ENCODE data around the gene PSME3IP1.
A peak's percentile ranks its signal among the peaks of the same experiment; 100 is the strongest.

Gene PSME3IP1

GRCh38 chr16:57143149-57143921 lies 42.5 kb downstream of the PSME3IP1 start:
- DNase-seq: no peak

GRCh38 chr16:57141822-57142631 lies 43.8 kb downstream of the PSME3IP1 start:
- no peak for DNase-seq

- DNase-seq: no peak
Measured at GRCh38 chr16:57140931-57141668, 44.7 kb downstream of the PSME3IP1 start.

GRCh38 chr16:57138281-57138935 lies 47.4 kb downstream of the PSME3IP1 start:
- no peak for DNase-seq

GRCh38 chr16:57137566-57138273 lies 48.1 kb downstream of the PSME3IP1 start:
- DNase-seq: no peak

GRCh38 chr16:57137043-57137442 lies 48.8 kb downstream of the PSME3IP1 start:
- no peak for DNase-seq

GRCh38 chr16:57134982-57135381 lies 50.9 kb downstream of the PSME3IP1 start:
- peak; percentile 39 for DNase-seq

- no peak for DNase-seq
Measured at GRCh38 chr16:57133886-57134285, 52.0 kb downstream of the PSME3IP1 start.

- DNase-seq: no peak
Measured at GRCh38 chr16:57133031-57133430, 52.8 kb downstream of the PSME3IP1 start.

GRCh38 chr16:57132470-57132869 lies 53.4 kb downstream of the PSME3IP1 start:
- no peak for DNase-seq

- no peak for DNase-seq
Measured at GRCh38 chr16:57131351-57131970, 54.4 kb downstream of the PSME3IP1 start.

- DNase-seq: no peak
Measured at GRCh38 chr16:57130950-57131321, 54.9 kb downstream of the PSME3IP1 start.

- peak; percentile 68 for DNase-seq
Measured at GRCh38 chr16:57128771-57129389, 57.0 kb downstream of the PSME3IP1 start.

GRCh38 chr16:57127836-57128235 lies 58.0 kb downstream of the PSME3IP1 start:
- DNase-seq: no peak

- no peak for DNase-seq
Measured at GRCh38 chr16:57127037-57127763, 58.6 kb downstream of the PSME3IP1 start.

GRCh38 chr16:57126411-57126810 lies 59.4 kb downstream of the PSME3IP1 start:
- DNase-seq: no peak

GRCh38 chr16:57125969-57126368 lies 59.9 kb downstream of the PSME3IP1 start:
- DNase-seq: no peak

- DNase-seq: no peak
Measured at GRCh38 chr16:57125376-57125775, 60.5 kb downstream of the PSME3IP1 start.

- no peak for DNase-seq
Measured at GRCh38 chr16:57123974-57124674, 61.7 kb downstream of the PSME3IP1 start.
